Neuronal stem cell (in vitro differentiated cells): ENCODE data around the gene SLC9A9.

ENCODE experiments used
- DNase-seq: peaks from one replicate; pipeline ENCODE4 v3.0.0-alpha.2; 2013; ENCODE audit warnings: low spot score
- H2AFZ ChIP-seq: one replicate; pipeline ENCODE4 v1.6.1; 2013; ENCODE audit warnings: mild to moderate bottlenecking, low read length, inconsistent platforms
- H2AK5ac ChIP-seq: 2 replicates; pipeline ENCODE4 v1.6.1; 2013; ENCODE audit warnings: low read depth, mild to moderate bottlenecking, inconsistent platforms, low read length, moderate library complexity, mixed read lengths
- H2BK120ac ChIP-seq: 2 replicates; pipeline ENCODE4 v1.6.1; 2013; ENCODE audit warnings: low read depth, mild to moderate bottlenecking, inconsistent platforms, low read length, moderate library complexity, mixed read lengths
- H2BK12ac ChIP-seq: one replicate; pipeline ENCODE4 v1.6.1; 2013; ENCODE audit warnings: low read length, inconsistent platforms
- H2BK15ac ChIP-seq: 2 replicates; pipeline ENCODE4 v1.6.1; 2013; ENCODE audit warnings: mild to moderate bottlenecking, low read length, inconsistent platforms, mixed read lengths
- H2BK5ac ChIP-seq: one replicate; pipeline ENCODE4 v1.6.1; 2013; ENCODE audit warnings: inconsistent platforms, mild to moderate bottlenecking, low read length, moderate library complexity
- H3K14ac ChIP-seq: one replicate; pipeline ENCODE4 v1.6.1; 2013; ENCODE audit warnings: low read length, inconsistent platforms
- H3K18ac ChIP-seq: 2 replicates; pipeline ENCODE4 v1.6.1; 2013; ENCODE audit warnings: low read length, inconsistent platforms
- H3K23ac ChIP-seq: 2 replicates; pipeline ENCODE4 v1.6.1; 2013; ENCODE audit warnings: low read depth, mild to moderate bottlenecking, mixed read lengths, low read length, inconsistent platforms; ENCODE audit not compliant: poor library complexity
- H3K27ac ChIP-seq: replicated peaks from 3 replicates; pipeline ENCODE4 v1.5.1; 2013; ENCODE audit warnings: low read length, inconsistent platforms
- H3K27me3 ChIP-seq, 3 experiments: 2 replicates each; pipeline ENCODE4 v1.6.1; 2013; ENCODE audit warnings: low read length in 3 of 3, mild to moderate bottlenecking in 2 of 3, inconsistent platforms in 1 of 3, low read depth in 1 of 3, mixed read lengths in 1 of 3, moderate library complexity in 1 of 3; ENCODE audit not compliant: control insufficient read depth in 3 of 3, insufficient read depth in 3 of 3
- H3K36me3 ChIP-seq, 2 donors: replicated peaks in 1 of 2; 2 replicates each; pipeline ENCODE4 v1.6.1; 2013; ENCODE audit warnings: low read length in 2 of 2; ENCODE audit not compliant: control insufficient read depth in 2 of 2, insufficient read depth in 2 of 2
- H3K4ac ChIP-seq: 2 replicates; pipeline ENCODE4 v1.6.1; 2013; ENCODE audit warnings: inconsistent platforms, mild to moderate bottlenecking, low read length, moderate library complexity
- H3K4me1 ChIP-seq, 2 donors: 1 replicate in 1 of 2; 2 replicates in 1 of 2; pipeline ENCODE4 v1.6.1; 2013; ENCODE audit warnings: low read length in 2 of 2, low read depth in 1 of 2; ENCODE audit not compliant: control insufficient read depth in 2 of 2, insufficient read depth in 1 of 2
- H3K4me2 ChIP-seq: one replicate; pipeline ENCODE4 v1.6.1; 2013; ENCODE audit warnings: mild to moderate bottlenecking, low read length, inconsistent platforms; ENCODE audit not compliant: insufficient read depth, poor library complexity, severe bottlenecking
- H3K4me3 ChIP-seq, 2 donors: 2 replicates each; pipeline ENCODE4 v1.5.1; 2013; ENCODE audit warnings: low read length in 2 of 2, mild to moderate bottlenecking in 2 of 2, inconsistent platforms in 1 of 2, moderate library complexity in 1 of 2
- H3K79me1 ChIP-seq: one replicate; pipeline ENCODE4 v1.6.1; 2013; ENCODE audit warnings: low read depth, mild to moderate bottlenecking, inconsistent platforms, low read length, moderate library complexity
- H3K9ac ChIP-seq: one replicate; pipeline ENCODE4 v1.6.1; 2013; ENCODE audit warnings: mild to moderate bottlenecking, low read depth, low read length, inconsistent platforms; ENCODE audit not compliant: poor library complexity
- H3K9me3 ChIP-seq, 2 donors: replicated peaks in 1 of 2; 2 replicates each; pipeline versions ENCODE3 to v1.6.1; 2013; ENCODE audit warnings: low read length in 2 of 2, mild to moderate bottlenecking in 2 of 2, inconsistent platforms in 1 of 2, low read depth in 1 of 2, mixed read lengths in 1 of 2, moderate library complexity in 1 of 2; ENCODE audit not compliant: control insufficient read depth in 2 of 2, insufficient read depth in 1 of 2
- H4K8ac ChIP-seq: one replicate; pipeline ENCODE4 v1.6.1; 2013; ENCODE audit warnings: low read depth, mild to moderate bottlenecking, inconsistent platforms, low read length, moderate library complexity
- H4K91ac ChIP-seq: one replicate; pipeline ENCODE4 v1.6.1; 2013; ENCODE audit warnings: low read length, low read depth, mild to moderate bottlenecking, inconsistent platforms; ENCODE audit not compliant: poor library complexity
- WGBS, 2 donors: extraction: QIAGEN DNeasy Blood & Tissue Kit; methylation state at CpG; one replicate each; pipeline ENCODE4 v1.1.7; 2013; ENCODE audit warnings: missing lambda C conversion rate in 2 of 2, mixed read lengths in 1 of 2; ENCODE audit not compliant: insufficient read length in 2 of 2, insufficient replicate concordance in 1 of 2; ENCODE audit errors: extremely low coverage in 2 of 2; 5-methylcytosine and 5-hydroxymethylcytosine counted together

SLC9A9 gene

DNA sequence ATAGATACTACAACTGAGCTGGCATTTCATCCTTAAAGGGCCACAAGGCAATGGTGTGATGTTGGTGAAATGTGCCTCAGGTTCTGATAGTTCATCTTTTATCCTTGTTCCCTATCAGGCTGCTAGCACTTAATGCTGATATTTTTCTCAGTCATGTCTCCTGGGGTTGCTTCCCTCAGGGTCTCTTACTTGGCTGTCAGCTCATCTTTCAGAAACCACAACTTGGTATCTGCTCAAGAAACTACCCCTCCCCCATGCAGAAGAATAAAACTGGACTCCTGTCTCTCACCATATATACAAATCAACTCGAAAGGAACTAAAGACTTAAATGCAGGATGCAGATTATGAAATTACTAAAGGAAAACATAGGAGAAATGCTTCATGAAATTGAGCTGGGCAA is 420.6 kb downstream of the SLC9A9 start:
- Histone ChIP-seq H3K14ac (no peak overlapping the region), H3K36me3 (no peaks in the 10 kb centered on the region), H3K9ac (no peak overlapping the region), H3K4me2 (no peak overlapping the region), H2BK120ac (no peak overlapping the region), H2AK5ac (no peak overlapping the region), H4K8ac (no peak overlapping the region), H4K91ac (no peak overlapping the region), H2BK5ac (no peak overlapping the region), H3K4me3 (no peak overlapping the region), H3K4ac (no peak overlapping the region), H3K27ac (no peak overlapping the region), H2BK12ac (no peak overlapping the region), H3K23ac (no peak overlapping the region), H3K79me1 (no peaks in the 10 kb centered on the region), H3K27me3 (no peaks in the 10 kb centered on the region), H3K9me3 (peaks cover 0 to 11% of the 10 kb centered on the region in 2 donors), H3K4me1 (peaks cover 0 to 21% of the 10 kb centered on the region in 2 donors), H2BK15ac (no peak overlapping the region), H2AFZ (no peak overlapping the region), H3K18ac (no peak overlapping the region)
- no CpG with 5 or more reads among the region's 1 CpG for WGBS, 2 donors
- no peak for DNase-seq

GRCh38 chr3:143424874-143425273 is 423.4 kb downstream of the SLC9A9 start:
- H3K27ac ChIP-seq, result no peak overlapping the region
- H3K27me3 ChIP-seq, result no peaks in the 10 kb centered on the region

GRCh38 chr3:143421556-143421955 is 426.7 kb downstream of the SLC9A9 start:
- Histone ChIP-seq H2AK5ac (no peak overlapping the region), H2BK15ac (no peak overlapping the region), H3K9ac (no peak overlapping the region), H3K18ac (no peak overlapping the region), H2AFZ (no peak overlapping the region), H3K79me1 (no peaks in the 10 kb centered on the region), H3K4me3 (no peak overlapping the region), H3K4ac (no peak overlapping the region), H3K23ac (no peak overlapping the region), H2BK120ac (no peak overlapping the region), H2BK12ac (no peak overlapping the region), H3K4me2 (no peak overlapping the region), H2BK5ac (no peak overlapping the region), H3K27me3 (no peaks in the 10 kb centered on the region), H3K27ac (no peak overlapping the region), H3K14ac (no peak overlapping the region), H4K8ac (no peak overlapping the region), H3K4me1 (peaks cover 0 to 12% of the 10 kb centered on the region in 2 donors), H3K9me3 (peaks cover 0 to 11% of the 10 kb centered on the region in 2 donors), H3K36me3 (no peaks in the 10 kb centered on the region), H4K91ac (no peak overlapping the region)
- WGBS, 2 donors, result no CpG with 5 or more reads among the region's 3 CpGs
- DNase-seq, result no peak

More at GRCh38 chr3:143424874-143425273, 423.4 kb downstream of the SLC9A9 start:
- H3K14ac ChIP-seq, result no peak overlapping the region
- H3K23ac ChIP-seq, result no peak overlapping the region
- no peak overlapping the region for H3K4ac ChIP-seq
- H3K18ac ChIP-seq, result no peak overlapping the region
- H3K4me3 ChIP-seq, result no peak overlapping the region
- H2BK15ac ChIP-seq, result no peak overlapping the region
- 100% methylated on average over 1 of the region's 1 CpG for WGBS, 2 donors
- H3K9me3 ChIP-seq, result peaks cover 0 to 11% of the 10 kb centered on the region in 2 donors
- no peak overlapping the region for H3K4me2 ChIP-seq
- H2BK5ac ChIP-seq, result no peak overlapping the region
- no peaks in the 10 kb centered on the region for H3K79me1 ChIP-seq
- no peaks in the 10 kb centered on the region for H3K36me3 ChIP-seq
- H2BK120ac ChIP-seq, result no peak overlapping the region
- no peak overlapping the region for H2BK12ac ChIP-seq
- H2AFZ ChIP-seq, result no peak overlapping the region
- no peak overlapping the region for H4K8ac ChIP-seq
- no peak overlapping the region for H2AK5ac ChIP-seq
- peaks cover 0 to 14% of the 10 kb centered on the region in 2 donors for H3K4me1 ChIP-seq
- DNase-seq, result no peak
- H4K91ac ChIP-seq, result no peak overlapping the region
- H3K9ac ChIP-seq, result no peak overlapping the region

GRCh38 chr3:143419611-143420010 is 428.7 kb downstream of the SLC9A9 start:
- Histone ChIP-seq H2AK5ac (no peak overlapping the region), H2BK5ac (no peak overlapping the region), H3K36me3 (no peaks in the 10 kb centered on the region), H3K23ac (no peak overlapping the region), H4K8ac (no peak overlapping the region), H3K79me1 (no peaks in the 10 kb centered on the region), H3K27me3 (no peaks in the 10 kb centered on the region), H2BK120ac (no peak overlapping the region), H3K14ac (no peak overlapping the region), H3K4me3 (no peak overlapping the region), H3K9me3 (peaks cover 0 to 7% of the 10 kb centered on the region in 2 donors), H3K27ac (no peak overlapping the region), H3K9ac (no peak overlapping the region), H2BK15ac (no peak overlapping the region), H3K18ac (no peak overlapping the region), H3K4me2 (no peak overlapping the region), H2BK12ac (no peak overlapping the region), H3K4me1 (peaks cover 0 to 4% of the 10 kb centered on the region in 2 donors), H2AFZ (peak overlapping the region; percentile 18), H3K4ac (no peak overlapping the region), H4K91ac (no peak overlapping the region)
- no peak for DNase-seq
- WGBS, 2 donors, result no CpG with 5 or more reads among the region's 3 CpGs
